NCI-H146 (cell line): ENCODE data around the gene PRKAA1.
"Not testable (repeated sequence)": the region's sequence is repeated elsewhere in the genome, so short reads cannot be mapped to it uniquely, and the experiment has no call there.

ENCODE experiments used
- DNase-seq: peaks from one replicate; lab custom pipeline; 2025; lab: John Stamatoyannopoulos, UW

PRKAA1 gene

DNA sequence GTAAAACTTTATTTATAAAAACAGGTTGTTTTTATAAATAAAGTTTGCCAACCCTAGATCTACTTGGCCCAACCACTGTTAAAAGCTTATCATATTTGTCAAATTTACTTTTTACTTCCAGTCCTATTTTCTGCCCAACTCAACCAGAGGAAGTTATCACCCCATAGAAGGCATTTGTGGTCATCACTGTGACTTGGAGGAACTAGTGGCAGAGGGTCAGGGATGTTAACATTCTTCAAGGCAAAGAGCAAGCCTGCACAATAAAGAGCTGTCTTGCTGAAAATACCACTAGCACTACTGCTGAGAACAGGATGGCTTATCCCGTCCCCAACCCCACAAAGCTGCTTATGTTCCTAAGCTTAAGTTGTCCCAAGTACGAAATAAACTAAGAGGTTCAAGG, 64.7 kb downstream of the PRKAA1 start:
- DNase-seq = no peak

- not testable (repeated sequence) for DNase-seq
These were observed 75.7 kb downstream of the PRKAA1 start for GRCh38 chr5:40722497-40722911.

DNA sequence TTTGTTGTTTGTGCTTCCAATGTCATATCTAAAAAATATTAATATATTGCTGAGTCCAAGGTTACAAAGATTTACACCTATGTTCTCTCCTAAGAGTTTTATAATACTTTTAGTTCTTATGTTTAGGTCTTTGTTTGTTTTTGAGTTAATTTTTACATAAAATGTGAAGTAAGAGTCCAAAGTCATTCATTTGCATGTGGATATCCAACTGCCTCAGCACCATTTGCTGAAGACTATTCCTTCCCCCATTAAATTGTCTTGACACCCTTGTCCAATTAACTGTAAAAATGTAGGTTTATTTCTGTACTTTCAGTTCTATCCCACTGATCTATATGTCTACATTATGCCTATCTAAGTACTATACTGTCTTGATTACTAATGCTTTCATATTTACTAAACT, 78.1 kb downstream of the PRKAA1 start:
- DNase-seq = no peak

GRCh38 chr5:40717281-40717680, 80.9 kb downstream of the PRKAA1 start:
- DNase-seq = no peak

- DNase-seq = no peak
These were observed 81.6 kb downstream of the PRKAA1 start for GRCh38 chr5:40716590-40716989.

- DNase-seq = no peak
These were observed 82.2 kb downstream of the PRKAA1 start for GRCh38 chr5:40716000-40716399.

GRCh38 chr5:40714001-40714400, 84.2 kb downstream of the PRKAA1 start:
- no peak for DNase-seq

GRCh38 chr5:40710575-40710974, 87.6 kb downstream of the PRKAA1 start:
- not testable (repeated sequence) for DNase-seq
